Measurements from ENCODE around the gene NF1. TPM values are rescaled to one million over a fixed set of nuclear protein-coding genes. Genes with fewer than 3 reads are reported as not detected.

NF1 gene
- polyA plus RNA-seq, 3 donors = 1.2 to 7.4 (median 2.1) TPM

- peaks cover 19 to 21% of the 10 kb centered on the region in 2 donors for H3K4me1 ChIP-seq (ENCODE audit: control insufficient read depth in 1 of 2, insufficient read depth in 2 of 2, low read length in 2 of 2)
- H3K36me3 ChIP-seq (replicated peaks in 1 of 2; ENCODE audit: control insufficient read depth in 1 of 2, insufficient read depth in 2 of 2, low read length in 2 of 2) = no peaks in the 10 kb centered on the region
- no CpG with 5 or more reads among the region's 6 CpGs for WGBS (ENCODE audit: insufficient coverage)
- H4K20me1 ChIP-seq (ENCODE audit: insufficient read depth, low read length) = no peaks in the 10 kb centered on the region
- H3K4me3 ChIP-seq (replicated peaks in 1 of 3; ENCODE audit: low read depth in 2 of 3, low read length in 3 of 3) = no peak overlapping the region
- no peak for DNase-seq
- intact Hi-C loops (cut with micrococcal nuclease) = no loop called here
- Mint-ChIP-seq H3K4me3 (no peak overlapping the region), H3K9me3 (peaks cover 2 to 18% (median 10%) of the 10 kb centered on the region in 7 donors), H3K36me3 (no peaks in the 10 kb centered on the region), H3K4me1 (peaks cover 23% of the 10 kb centered on the region), H3K27ac (no peak overlapping the region), H3K27me3 (ENCODE audit: low read depth in 3 of 3) (peaks cover 2 to 10% (median 5%) of the 10 kb centered on the region in 3 donors)
- H3K9me3 ChIP-seq (replicated peaks in 1 of 2; ENCODE audit: control insufficient read depth in 1 of 2, insufficient read depth in 1 of 2, low read length in 2 of 2) = peaks cover 6 to 10% of the 10 kb centered on the region in 2 donors
- H3K79me2 ChIP-seq (ENCODE audit: insufficient read depth, low read length) = no peaks in the 10 kb centered on the region
- no peak overlapping the region for H3K4me2 ChIP-seq (replicated peaks; ENCODE audit: extremely low read depth, low read length, poor library complexity, severe bottlenecking)
- no peak overlapping the region for H3K9ac ChIP-seq (ENCODE audit: insufficient read depth, low read length, poor library complexity, severe bottlenecking)
- H2AFZ ChIP-seq (ENCODE audit: insufficient read depth, low read depth, low read length, poor library complexity, severe bottlenecking) = peak overlapping the region; percentile 26
- no peak overlapping the region for H3K27ac ChIP-seq (ENCODE audit: low read depth in 1 of 2, low read length in 2 of 2)
- TF ChIP-seq, protein P1, sequence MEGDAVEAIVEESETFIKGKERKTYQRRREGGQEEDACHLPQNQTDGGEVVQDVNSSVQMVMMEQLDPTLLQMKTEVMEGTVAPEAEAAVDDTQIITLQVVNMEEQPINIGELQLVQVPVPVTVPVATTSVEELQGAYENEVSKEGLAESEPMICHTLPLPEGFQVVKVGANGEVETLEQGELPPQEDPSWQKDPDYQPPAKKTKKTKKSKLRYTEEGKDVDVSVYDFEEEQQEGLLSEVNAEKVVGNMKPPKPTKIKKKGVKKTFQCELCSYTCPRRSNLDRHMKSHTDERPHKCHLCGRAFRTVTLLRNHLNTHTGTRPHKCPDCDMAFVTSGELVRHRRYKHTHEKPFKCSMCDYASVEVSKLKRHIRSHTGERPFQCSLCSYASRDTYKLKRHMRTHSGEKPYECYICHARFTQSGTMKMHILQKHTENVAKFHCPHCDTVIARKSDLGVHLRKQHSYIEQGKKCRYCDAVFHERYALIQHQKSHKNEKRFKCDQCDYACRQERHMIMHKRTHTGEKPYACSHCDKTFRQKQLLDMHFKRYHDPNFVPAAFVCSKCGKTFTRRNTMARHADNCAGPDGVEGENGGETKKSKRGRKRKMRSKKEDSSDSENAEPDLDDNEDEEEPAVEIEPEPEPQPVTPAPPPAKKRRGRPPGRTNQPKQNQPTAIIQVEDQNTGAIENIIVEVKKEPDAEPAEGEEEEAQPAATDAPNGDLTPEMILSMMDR (IDR thresholded peaks at IDR 0.05) = no peak
- no peaks in the 10 kb centered on the region for H3K27me3 ChIP-seq (ENCODE audit: control insufficient read depth in 2 of 2, insufficient read depth in 2 of 2, low read length in 2 of 2)
Observed at GRCh38 chr17:31418773-31419350, 324.1 kb downstream of the NF1 start.

GRCh38 chr17:31422443-31422842 lies 327.7 kb downstream of the NF1 start:
- TF ChIP-seq, protein P1 (IDR thresholded peaks at IDR 0.05) = no peak
- Histone ChIP-seq H3K4me3 (replicated peaks in 1 of 3; ENCODE audit: low read depth in 2 of 3, low read length in 3 of 3) (no peak overlapping the region), H3K27ac (ENCODE audit: low read depth in 1 of 2, low read length in 2 of 2) (no peak overlapping the region), H2AFZ (ENCODE audit: insufficient read depth, low read depth, low read length, poor library complexity, severe bottlenecking) (no peak overlapping the region), H3K79me2 (ENCODE audit: insufficient read depth, low read length) (no peaks in the 10 kb centered on the region), H3K4me2 (replicated peaks; ENCODE audit: extremely low read depth, low read length, poor library complexity, severe bottlenecking) (no peak overlapping the region), H3K9me3 (replicated peaks in 1 of 2; ENCODE audit: control insufficient read depth in 1 of 2, insufficient read depth in 1 of 2, low read length in 2 of 2) (peaks cover 6 to 10% of the 10 kb centered on the region in 2 donors), H3K36me3 (replicated peaks in 1 of 2; ENCODE audit: control insufficient read depth in 1 of 2, insufficient read depth in 2 of 2, low read length in 2 of 2) (no peaks in the 10 kb centered on the region), H3K4me1 (ENCODE audit: control insufficient read depth in 1 of 2, insufficient read depth in 2 of 2, low read length in 2 of 2) (no peaks in the 10 kb centered on the region), H4K20me1 (ENCODE audit: insufficient read depth, low read length) (no peaks in the 10 kb centered on the region), H3K9ac (ENCODE audit: insufficient read depth, low read length, poor library complexity, severe bottlenecking) (no peak overlapping the region), H3K27me3 (ENCODE audit: control insufficient read depth in 2 of 2, insufficient read depth in 2 of 2, low read length in 2 of 2) (no peaks in the 10 kb centered on the region)
- intact Hi-C loops (cut with micrococcal nuclease) = no loop called here
- Mint-ChIP-seq H3K27me3 (ENCODE audit: low read depth in 3 of 3) (peaks cover 4 to 9% (median 5%) of the 10 kb centered on the region in 3 donors), H3K4me1 (peaks cover 4% of the 10 kb centered on the region), H3K27ac (no peak overlapping the region), H3K36me3 (no peaks in the 10 kb centered on the region), H3K9me3 (peaks cover 2 to 18% (median 10%) of the 10 kb centered on the region in 7 donors), H3K4me3 (no peak overlapping the region)
- no peak for DNase-seq
- no CpG with 5 or more reads among the region's 3 CpGs for WGBS (ENCODE audit: insufficient coverage)
